RWPE2 (cell line): ENCODE data around the gene MOGAT3.

Source experiments
- ATAC-seq: fragments of 200-7000 bp; cut with Tn5 transposase; 3 replicates; pipeline ENCODE4 v1.9.1; 2021; ENCODE audit warnings: low read depth
- DNase-seq: peaks from one replicate; pipeline ENCODE4 v3.0.0-alpha.2; 2020; ENCODE audit warnings: low spot score
- H3K27ac ChIP-seq: fragments of 450-650 bp; 2 replicates; pipeline ENCODE4 v1.5.1; 2017; ENCODE audit warnings: mild to moderate bottlenecking; ENCODE audit not compliant: poor library complexity, severe bottlenecking
- H3K27me3 ChIP-seq: fragments of 250-450 bp; sonication (Bioruptor Pico); 2 replicates; pipeline ENCODE4 v1.5.1; 2021; ENCODE audit warnings: mild to moderate bottlenecking, moderate library complexity; ENCODE audit not compliant: insufficient read depth, poor library complexity, severe bottlenecking
- H3K36me3 ChIP-seq: fragments of 250-450 bp; sonication (Bioruptor Pico); 2 replicates; pipeline ENCODE4 v1.5.1; 2020; ENCODE audit warnings: low read depth, mild to moderate bottlenecking, moderate library complexity
- H3K4me1 ChIP-seq: fragments of 250-450 bp; sonication (Bioruptor Pico); 2 replicates; pipeline ENCODE4 v1.5.1; 2021; ENCODE audit warnings: mild to moderate bottlenecking, moderate library complexity; ENCODE audit not compliant: insufficient read depth, poor library complexity, severe bottlenecking
- H3K4me3 ChIP-seq: fragments of 250-450 bp; sonication (Bioruptor Pico); 2 replicates; pipeline ENCODE4 v1.5.1; 2021; ENCODE audit warnings: mild to moderate bottlenecking, moderate library complexity; ENCODE audit not compliant: severe bottlenecking
- H3K9me3 ChIP-seq: fragments of 250-450 bp; sonication (Bioruptor Pico); 2 replicates; pipeline ENCODE4 v1.5.1; 2021; ENCODE audit warnings: mild to moderate bottlenecking, moderate library complexity; ENCODE audit not compliant: severe bottlenecking
- TF ChIP-seq, protein P1 (sequence below): fragments of 450-650 bp; IDR thresholded peaks from one replicate; pipeline ENCODE4 v1.5.1; 2017; ENCODE audit warnings: mild to moderate bottlenecking, moderate library complexity; ENCODE audit not compliant: poor library complexity, severe bottlenecking

Gene MOGAT3

DNA sequence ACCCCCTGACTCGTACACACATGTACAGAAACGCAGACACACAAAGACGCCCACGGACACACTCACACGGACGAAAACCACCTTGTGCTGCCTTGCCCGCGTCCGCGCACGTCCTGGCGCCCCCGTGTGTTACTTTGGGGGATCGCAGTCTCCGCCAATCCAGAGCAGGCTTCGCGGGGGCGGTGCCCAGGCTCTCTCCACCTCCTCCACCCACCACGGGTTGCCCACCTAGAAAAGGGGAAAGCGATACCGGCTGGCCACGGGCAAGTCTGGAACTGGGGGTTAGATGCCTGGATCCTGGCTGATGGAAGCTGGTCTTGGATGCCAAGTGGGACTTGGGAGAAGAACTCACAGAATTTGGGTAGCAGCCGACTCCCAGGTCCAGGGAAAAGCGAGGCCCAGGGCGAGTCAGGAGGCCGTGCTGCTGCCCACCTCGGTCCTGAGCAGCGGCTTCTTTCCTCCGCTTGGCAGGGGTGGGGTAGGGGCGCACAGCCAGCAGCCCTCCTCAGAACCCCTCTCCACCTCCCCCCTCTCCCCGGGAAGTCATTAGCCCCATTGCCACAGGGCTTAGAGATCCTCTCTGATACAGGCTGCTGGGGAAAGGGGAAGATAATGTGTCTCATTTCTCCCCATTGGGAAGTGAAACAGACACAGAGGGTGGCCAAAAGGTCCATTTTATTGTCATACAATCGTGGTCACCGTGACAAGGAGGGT is 30.8 kb downstream of the MOGAT3 start:
- TF ChIP-seq, protein P1, sequence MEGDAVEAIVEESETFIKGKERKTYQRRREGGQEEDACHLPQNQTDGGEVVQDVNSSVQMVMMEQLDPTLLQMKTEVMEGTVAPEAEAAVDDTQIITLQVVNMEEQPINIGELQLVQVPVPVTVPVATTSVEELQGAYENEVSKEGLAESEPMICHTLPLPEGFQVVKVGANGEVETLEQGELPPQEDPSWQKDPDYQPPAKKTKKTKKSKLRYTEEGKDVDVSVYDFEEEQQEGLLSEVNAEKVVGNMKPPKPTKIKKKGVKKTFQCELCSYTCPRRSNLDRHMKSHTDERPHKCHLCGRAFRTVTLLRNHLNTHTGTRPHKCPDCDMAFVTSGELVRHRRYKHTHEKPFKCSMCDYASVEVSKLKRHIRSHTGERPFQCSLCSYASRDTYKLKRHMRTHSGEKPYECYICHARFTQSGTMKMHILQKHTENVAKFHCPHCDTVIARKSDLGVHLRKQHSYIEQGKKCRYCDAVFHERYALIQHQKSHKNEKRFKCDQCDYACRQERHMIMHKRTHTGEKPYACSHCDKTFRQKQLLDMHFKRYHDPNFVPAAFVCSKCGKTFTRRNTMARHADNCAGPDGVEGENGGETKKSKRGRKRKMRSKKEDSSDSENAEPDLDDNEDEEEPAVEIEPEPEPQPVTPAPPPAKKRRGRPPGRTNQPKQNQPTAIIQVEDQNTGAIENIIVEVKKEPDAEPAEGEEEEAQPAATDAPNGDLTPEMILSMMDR, result peak; percentile 93
- peaks cover 29% of the 10 kb centered on the region for H3K4me1 ChIP-seq
- no peak overlapping the region for H3K27ac ChIP-seq
- DNase-seq (no peak), ATAC-seq (peak; percentile 20; the same call in 1 of the 3 replicates)
- peaks cover 76% of the 10 kb centered on the region for H3K27me3 ChIP-seq
- H3K4me3 ChIP-seq, result no peak overlapping the region
- no peaks in the 10 kb centered on the region for H3K36me3 ChIP-seq
- H3K9me3 ChIP-seq, result no peaks in the 10 kb centered on the region

DNA sequence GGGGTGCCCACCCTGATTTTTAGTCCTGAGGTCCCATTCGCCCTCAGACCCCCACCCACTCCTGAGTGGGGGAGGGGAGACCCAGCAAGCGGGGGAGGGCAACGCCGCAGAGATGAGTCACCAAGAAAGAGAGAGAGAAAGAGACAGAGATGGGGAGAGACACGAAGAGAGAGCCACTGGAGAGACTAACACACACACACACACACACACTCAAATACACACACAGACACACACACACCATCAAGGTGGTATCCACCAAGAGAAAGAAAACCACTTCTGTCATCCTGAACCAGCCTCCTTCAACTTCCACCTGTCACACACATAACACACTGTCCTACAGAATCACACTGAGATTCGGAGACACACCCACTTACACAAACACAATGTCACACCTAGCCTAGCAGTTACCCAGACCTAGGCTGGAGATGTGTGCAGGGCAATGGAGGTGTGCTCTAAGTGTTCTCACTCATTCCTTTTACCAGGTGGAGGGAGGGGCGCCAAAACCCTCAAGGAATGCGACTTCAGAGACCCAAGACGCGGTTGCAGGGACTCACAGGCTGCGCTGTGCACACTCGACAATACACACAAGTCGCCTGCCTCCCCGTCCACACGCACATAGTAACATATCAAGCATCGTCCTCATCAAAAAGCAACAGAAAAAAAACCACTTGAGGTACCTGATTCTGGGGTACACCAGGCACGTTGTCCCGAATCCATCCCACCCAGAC is 31.6 kb downstream of the MOGAT3 start:
- DNase-seq (no peak), ATAC-seq (no peak)
- no peaks in the 10 kb centered on the region for H3K36me3 ChIP-seq
- H3K4me1 ChIP-seq, result peaks cover 29% of the 10 kb centered on the region
- TF ChIP-seq, protein P1, result no peak
- H3K27me3 ChIP-seq, result peaks cover 75% of the 10 kb centered on the region
- no peak overlapping the region for H3K4me3 ChIP-seq
- no peak overlapping the region for H3K27ac ChIP-seq
- no peaks in the 10 kb centered on the region for H3K9me3 ChIP-seq

DNA sequence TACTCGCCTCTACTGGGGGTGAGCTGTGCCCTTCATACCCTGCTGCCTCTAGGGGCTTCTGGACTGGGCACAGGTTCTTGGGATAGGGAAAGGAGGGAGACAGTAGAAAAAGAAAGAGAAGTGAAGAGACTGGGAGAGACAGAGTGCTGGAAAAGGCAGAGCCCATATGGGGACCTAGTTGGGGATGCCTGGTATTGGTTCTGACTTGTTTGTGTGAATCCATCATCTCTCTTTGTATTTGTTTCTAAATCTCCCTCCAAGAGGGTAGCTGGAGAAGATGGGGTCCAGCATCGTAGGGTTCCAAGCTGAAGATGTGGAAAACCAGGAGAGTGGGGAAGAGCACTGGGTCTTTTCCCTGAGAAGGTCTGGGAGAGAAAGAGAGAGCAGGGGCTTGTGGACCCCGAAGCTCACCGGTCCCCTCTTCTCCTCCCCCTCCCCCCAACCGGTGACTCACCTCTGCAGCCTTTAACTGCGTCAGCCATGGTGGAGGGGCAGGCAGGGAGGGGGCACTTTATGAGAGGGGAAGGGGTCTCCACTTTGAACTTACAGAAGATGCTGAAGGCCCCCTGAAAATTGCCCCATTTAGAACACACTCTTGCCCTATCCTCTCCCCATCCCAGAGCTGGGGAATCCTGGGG is 32.3 kb downstream of the MOGAT3 start:
- peaks cover 70% of the 10 kb centered on the region for H3K27me3 ChIP-seq
- H3K4me3 ChIP-seq, result no peak overlapping the region
- no peak overlapping the region for H3K27ac ChIP-seq
- no peak for ATAC-seq
- H3K4me1 ChIP-seq, result peaks cover 26% of the 10 kb centered on the region
- TF ChIP-seq, protein P1, result no peak
- H3K36me3 ChIP-seq, result no peaks in the 10 kb centered on the region
- DNase-seq, result no peak
- no peaks in the 10 kb centered on the region for H3K9me3 ChIP-seq

DNA sequence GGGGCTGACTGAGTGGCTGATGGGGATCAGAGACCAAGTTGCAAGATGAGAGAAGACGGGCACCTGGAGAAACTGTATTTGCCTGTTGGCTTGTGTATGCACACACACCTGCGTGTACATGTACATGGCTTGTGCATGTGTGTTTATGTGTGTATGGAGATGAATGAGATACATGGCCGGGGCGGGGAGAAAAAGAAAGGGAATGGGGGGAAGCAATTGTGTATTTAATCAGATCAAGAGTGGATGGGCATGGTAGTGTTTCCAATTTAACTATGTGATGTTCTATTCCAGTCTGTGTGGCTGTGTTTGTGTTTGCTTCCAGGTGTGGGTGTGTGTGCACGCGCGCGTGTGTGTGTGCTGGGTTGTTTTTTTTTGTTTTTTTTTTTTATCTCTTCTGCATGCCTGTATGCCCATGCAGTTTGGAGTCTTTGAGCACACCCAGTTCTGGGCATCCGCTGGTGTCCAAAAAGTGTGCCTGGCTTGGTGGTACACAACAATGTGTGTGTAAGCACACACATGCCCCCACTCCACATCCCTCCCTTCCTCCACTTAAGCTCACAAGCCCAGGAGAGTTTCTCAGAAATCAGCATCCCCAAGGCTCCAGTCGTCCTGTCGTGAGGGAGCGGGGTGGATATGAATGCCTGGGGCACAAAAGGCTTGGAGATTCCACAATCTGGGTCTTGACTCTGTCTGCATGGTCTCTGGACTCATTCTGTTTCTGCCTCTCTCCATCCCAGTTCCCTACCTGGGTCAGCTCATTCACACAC is 33.0 kb downstream of the MOGAT3 start:
- TF ChIP-seq, protein P1, result no peak
- H3K9me3 ChIP-seq, result no peaks in the 10 kb centered on the region
- H3K4me1 ChIP-seq, result peaks cover 22% of the 10 kb centered on the region
- no peaks in the 10 kb centered on the region for H3K36me3 ChIP-seq
- no peak overlapping the region for H3K27ac ChIP-seq
- no peak overlapping the region for H3K4me3 ChIP-seq
- DNase-seq (no peak), ATAC-seq (no peak)
- peaks cover 63% of the 10 kb centered on the region for H3K27me3 ChIP-seq
